ENCODE results near the gene DUSP10.

Gene DUSP10

DNA sequence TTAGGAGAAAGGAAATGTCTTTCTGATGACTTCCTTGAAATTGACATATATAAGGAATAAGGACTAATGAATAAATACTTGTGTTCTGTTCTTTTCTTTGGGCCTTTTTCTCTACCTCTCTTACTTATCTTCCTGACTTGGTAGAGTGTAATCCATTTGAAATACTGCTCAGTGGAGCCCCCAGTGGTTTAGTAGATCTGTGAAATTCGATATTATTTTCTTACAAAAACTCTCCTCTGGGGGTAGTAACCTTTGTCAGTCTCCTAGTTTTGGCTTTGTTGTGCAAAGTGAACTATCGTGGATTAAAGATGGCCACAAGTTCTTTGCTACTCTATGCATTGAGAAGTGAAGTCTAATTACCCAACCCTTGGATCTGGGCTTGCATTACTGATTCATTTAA is 48.8 kb downstream of the DUSP10 start:
- Histone ChIP-seq H3K4me1 (ENCODE audit: insufficient read depth, low read length, poor library complexity, severe bottlenecking) (peaks cover 35% of the 10 kb centered on the region), H2AFZ (ENCODE audit: low read length) (no peak overlapping the region), H3K9ac (ENCODE audit: low read depth, low read length, poor library complexity, severe bottlenecking) (no peak overlapping the region), H3F3A (ENCODE audit: low read depth) (peaks cover 9% of the 10 kb centered on the region; the same call in 1 of the 2 replicates), H3K9me3 (ENCODE audit: insufficient read depth, low read depth, low read length) (no peaks in the 10 kb centered on the region), H3K4me3 (ENCODE audit: low read length, poor library complexity, severe bottlenecking) (no peak overlapping the region), H3K4me2 (ENCODE audit: low read depth, low read length, poor library complexity, severe bottlenecking) (no peak overlapping the region), H3K79me2 (ENCODE audit: insufficient read depth, low read length) (no peaks in the 10 kb centered on the region), H4K20me1 (ENCODE audit: insufficient read depth, low read length, poor library complexity, severe bottlenecking) (no peaks in the 10 kb centered on the region), H3K27me3 (ENCODE audit: insufficient read depth, low read length, poor library complexity, severe bottlenecking) (no peaks in the 10 kb centered on the region), H3K9me2 (replicated peaks; ENCODE audit: low read depth, low read length) (no peaks in the 10 kb centered on the region), H3K36me3 (ENCODE audit: insufficient read depth, low read length) (peaks cover 3% of the 10 kb centered on the region; the same call in 1 of the 2 replicates)
- no peak for TF ChIP-seq EZH2phosphoT487 (IDR thresholded peaks at IDR 0.05; ENCODE audit: borderline replicate concordance)
- TF ChIP-seq, protein P1, sequence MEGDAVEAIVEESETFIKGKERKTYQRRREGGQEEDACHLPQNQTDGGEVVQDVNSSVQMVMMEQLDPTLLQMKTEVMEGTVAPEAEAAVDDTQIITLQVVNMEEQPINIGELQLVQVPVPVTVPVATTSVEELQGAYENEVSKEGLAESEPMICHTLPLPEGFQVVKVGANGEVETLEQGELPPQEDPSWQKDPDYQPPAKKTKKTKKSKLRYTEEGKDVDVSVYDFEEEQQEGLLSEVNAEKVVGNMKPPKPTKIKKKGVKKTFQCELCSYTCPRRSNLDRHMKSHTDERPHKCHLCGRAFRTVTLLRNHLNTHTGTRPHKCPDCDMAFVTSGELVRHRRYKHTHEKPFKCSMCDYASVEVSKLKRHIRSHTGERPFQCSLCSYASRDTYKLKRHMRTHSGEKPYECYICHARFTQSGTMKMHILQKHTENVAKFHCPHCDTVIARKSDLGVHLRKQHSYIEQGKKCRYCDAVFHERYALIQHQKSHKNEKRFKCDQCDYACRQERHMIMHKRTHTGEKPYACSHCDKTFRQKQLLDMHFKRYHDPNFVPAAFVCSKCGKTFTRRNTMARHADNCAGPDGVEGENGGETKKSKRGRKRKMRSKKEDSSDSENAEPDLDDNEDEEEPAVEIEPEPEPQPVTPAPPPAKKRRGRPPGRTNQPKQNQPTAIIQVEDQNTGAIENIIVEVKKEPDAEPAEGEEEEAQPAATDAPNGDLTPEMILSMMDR (conservative IDR thresholded peaks at IDR 0.05; ENCODE audit: low read length) = peak; percentile 68

DNA sequence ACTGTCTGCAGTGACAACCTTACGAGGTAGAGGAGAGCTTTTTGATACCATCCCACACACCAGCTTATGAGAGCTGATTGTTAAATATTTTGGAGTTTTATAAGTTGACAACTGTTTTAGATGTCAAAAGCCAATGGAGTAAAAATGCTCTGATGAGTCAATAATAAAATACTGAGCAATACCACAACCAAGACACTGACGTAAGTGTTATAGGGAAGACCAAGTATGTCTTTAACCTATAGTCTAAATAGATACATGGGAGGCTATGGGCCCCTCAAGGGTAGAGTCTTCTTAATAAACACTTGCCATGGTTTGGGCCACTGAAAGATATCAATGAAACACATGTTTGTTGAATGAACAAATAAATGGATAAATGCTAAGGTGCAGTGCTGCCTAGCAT is 49.2 kb downstream of the DUSP10 start:
- H3K4me2 ChIP-seq (ENCODE audit: low read depth, low read length, poor library complexity, severe bottlenecking) = no peak overlapping the region
- no peaks in the 10 kb centered on the region for H3K9me3 ChIP-seq (ENCODE audit: insufficient read depth, low read depth, low read length)
- no peak overlapping the region for H3K9ac ChIP-seq (ENCODE audit: low read depth, low read length, poor library complexity, severe bottlenecking)
- H3K4me3 ChIP-seq (ENCODE audit: low read length, poor library complexity, severe bottlenecking) = no peak overlapping the region
- TF ChIP-seq EZH2phosphoT487 (IDR thresholded peaks at IDR 0.05; ENCODE audit: borderline replicate concordance) = no peak
- TF ChIP-seq, protein P1 (conservative IDR thresholded peaks at IDR 0.05; ENCODE audit: low read length) = no peak
- peaks cover 12% of the 10 kb centered on the region; the same call in 1 of the 2 replicates for H3F3A ChIP-seq (ENCODE audit: low read depth)
- H4K20me1 ChIP-seq (ENCODE audit: insufficient read depth, low read length, poor library complexity, severe bottlenecking) = no peaks in the 10 kb centered on the region
- no peaks in the 10 kb centered on the region for H3K9me2 ChIP-seq (replicated peaks; ENCODE audit: low read depth, low read length)
- no peaks in the 10 kb centered on the region for H3K36me3 ChIP-seq (ENCODE audit: insufficient read depth, low read length)
- H3K79me2 ChIP-seq (ENCODE audit: insufficient read depth, low read length) = no peaks in the 10 kb centered on the region
- H3K27me3 ChIP-seq (ENCODE audit: insufficient read depth, low read length, poor library complexity, severe bottlenecking) = no peaks in the 10 kb centered on the region
- H3K4me1 ChIP-seq (ENCODE audit: insufficient read depth, low read length, poor library complexity, severe bottlenecking) = peaks cover 38% of the 10 kb centered on the region
- H2AFZ ChIP-seq (ENCODE audit: low read length) = no peak overlapping the region

DNA sequence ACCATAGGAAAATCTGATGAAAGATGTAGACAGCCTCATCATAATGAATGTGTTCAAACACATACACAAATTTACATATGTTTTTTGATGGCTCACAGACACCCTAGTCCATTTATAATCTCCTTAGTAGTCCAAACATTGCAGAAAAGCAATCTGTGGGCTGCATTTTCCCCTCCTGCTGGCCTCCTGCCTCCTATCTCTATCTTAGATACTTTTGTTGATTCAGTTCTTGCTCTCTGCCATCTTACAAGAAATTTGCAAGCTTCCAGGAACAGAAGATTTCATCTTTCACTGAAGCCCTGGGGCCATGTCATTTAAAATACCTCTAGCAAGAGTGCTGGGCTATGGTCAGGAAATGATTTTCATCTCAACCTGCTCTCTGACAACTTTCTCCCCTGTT is 50.6 kb downstream of the DUSP10 start:
- Histone ChIP-seq H3K79me2 (ENCODE audit: insufficient read depth, low read length) (no peaks in the 10 kb centered on the region), H3K4me2 (ENCODE audit: low read depth, low read length, poor library complexity, severe bottlenecking) (no peak overlapping the region), H3K9ac (ENCODE audit: low read depth, low read length, poor library complexity, severe bottlenecking) (no peak overlapping the region), H3K4me3 (ENCODE audit: low read length, poor library complexity, severe bottlenecking) (no peak overlapping the region), H4K20me1 (ENCODE audit: insufficient read depth, low read length, poor library complexity, severe bottlenecking) (no peaks in the 10 kb centered on the region), H3K4me1 (ENCODE audit: insufficient read depth, low read length, poor library complexity, severe bottlenecking) (peaks cover 46% of the 10 kb centered on the region), H3K9me3 (ENCODE audit: insufficient read depth, low read depth, low read length) (no peaks in the 10 kb centered on the region), H3F3A (ENCODE audit: low read depth) (peaks cover 17% of the 10 kb centered on the region; the same call in 1 of the 2 replicates), H3K9me2 (replicated peaks; ENCODE audit: low read depth, low read length) (no peaks in the 10 kb centered on the region), H2AFZ (ENCODE audit: low read length) (peak overlapping the region; percentile 20; the same call in 1 of the 2 replicates), H3K27me3 (ENCODE audit: insufficient read depth, low read length, poor library complexity, severe bottlenecking) (no peaks in the 10 kb centered on the region), H3K36me3 (ENCODE audit: insufficient read depth, low read length) (no peaks in the 10 kb centered on the region)
- TF ChIP-seq EZH2phosphoT487 (IDR thresholded peaks at IDR 0.05; ENCODE audit: borderline replicate concordance) = no peak
- TF ChIP-seq, protein P1 (conservative IDR thresholded peaks at IDR 0.05; ENCODE audit: low read length) = no peak
